Measurements from ENCODE around the gene NUCKS1. TPM values are rescaled to one million over a fixed set of nuclear protein-coding genes. Genes with fewer than 3 reads are reported as not detected.
A peak's percentile ranks its signal among the peaks of the same experiment; 100 is the strongest.

Gene NUCKS1
- total and polyA plus RNA-seq, 2 of the 4 experiments (the other 2 are of a cell fraction): 37.9 to 103 TPM

DNA sequence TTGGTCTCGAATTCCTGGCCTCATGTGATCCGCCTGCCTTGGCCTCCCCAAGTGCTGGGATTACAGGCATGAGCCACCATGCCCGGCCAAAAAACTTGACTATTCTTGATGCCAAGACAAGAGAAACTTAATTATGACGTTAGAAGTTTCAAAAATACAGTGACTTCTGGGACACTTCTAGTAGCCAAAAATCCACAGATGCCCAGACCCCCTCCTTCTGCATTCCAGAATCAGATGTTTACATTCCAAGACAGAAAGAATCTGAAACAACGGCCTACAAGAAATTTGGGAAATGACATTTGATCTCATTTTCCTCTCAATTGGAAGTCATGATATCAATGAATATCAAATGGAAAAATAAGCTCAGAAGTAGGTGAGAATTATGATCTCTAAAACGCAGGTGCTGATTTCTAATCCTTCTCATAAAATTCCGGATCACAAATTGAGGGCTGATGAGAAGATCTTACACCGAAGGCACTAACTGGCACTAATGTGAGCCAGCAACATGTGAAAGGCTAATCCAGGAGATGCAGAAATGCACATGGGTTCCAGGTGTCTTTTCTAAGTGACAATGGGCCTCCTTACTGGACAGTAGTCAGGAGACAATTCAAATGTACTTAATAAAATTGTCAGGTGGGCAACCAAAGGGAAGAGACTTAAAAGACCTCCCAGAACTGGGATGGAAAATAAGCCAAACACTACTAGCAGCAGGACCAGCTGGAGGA lies 19.8 kb upstream of the NUCKS1 start:
- POLR2A ChIA-PET (ENCODE audit: unreplicated experiment): no interaction called here

More for the DNA sequence above, 19.8 kb upstream of the NUCKS1 start:
- Histone ChIP-seq H2BK15ac (ENCODE audit: low read depth, low read length) (peak overlapping the region; percentile 95; the same call in 1 of the 3 replicates), H4K8ac (ENCODE audit: low read depth in 2 of 2, low read length in 2 of 2) (peak overlapping the region in 1 of 2 experiments; percentile 74; a peak in 2 of 4 replicates), H3K4ac (ENCODE audit: low read depth, low read length) (peak overlapping the region; percentile 85), H3K79me1 (ENCODE audit: low read depth in 1 of 2, low read length in 2 of 2) (peaks cover 0 to 4% of the 10 kb centered on the region in 2 experiments; a peak in 1 of 4 replicates), H2BK120ac (ENCODE audit: low read depth, low read length) (peak overlapping the region; percentile 93), H2AK9ac (replicated peaks; ENCODE audit: low read depth, low read length, poor library complexity) (peak overlapping the region; percentile 25), H3K4me2 (ENCODE audit: low read depth, low read length) (peak overlapping the region; percentile 56), H2AK5ac (ENCODE audit: low read depth, low read length) (peak overlapping the region; percentile 91), H2AFZ (replicated peaks; ENCODE audit: low read length, poor library complexity) (no peak overlapping the region), H3K4me3 (ENCODE audit: insufficient read depth, low read depth, low read length) (no peak overlapping the region), H3K36me3 (ENCODE audit: control insufficient read depth, insufficient read depth, low read length) (no peaks in the 10 kb centered on the region), H3K56ac (ENCODE audit: extremely low read depth, insufficient read depth, low read length) (peak overlapping the region; percentile 39; the same call in 1 of the 2 replicates), H3K27me3 (ENCODE audit: control insufficient read depth, insufficient read depth, low read length) (no peaks in the 10 kb centered on the region), H4K91ac (ENCODE audit: insufficient read depth, low read depth, low read length) (peak overlapping the region; percentile 76; the same call in 1 of the 2 replicates), H4K20me1 (ENCODE audit: insufficient read depth, low read length) (no peaks in the 10 kb centered on the region), H3K9me3 (ENCODE audit: control insufficient read depth, insufficient read depth, low read length) (no peaks in the 10 kb centered on the region), H3K18ac (ENCODE audit: low read depth, low read length) (peak overlapping the region; percentile 78), H3K14ac (replicated peaks; ENCODE audit: low read depth, low read length) (peak overlapping the region; percentile 66), H3K9ac (ENCODE audit: low read depth, low read length) (no peak overlapping the region), H2BK20ac (ENCODE audit: low read depth, low read length) (peak overlapping the region; percentile 94), H3K9me1 (ENCODE audit: insufficient read depth, low read length) (peaks cover 22% of the 10 kb centered on the region), H3K4me1 (ENCODE audit: control insufficient read depth, insufficient read depth, low read length) (peaks cover 12% of the 10 kb centered on the region), H4K5ac (ENCODE audit: low read depth, low read length) (peak overlapping the region; percentile 68; the same call in 1 of the 2 replicates), H3K27ac (ENCODE audit: insufficient read depth, low read length) (peak overlapping the region; percentile 77), H2BK5ac (ENCODE audit: low read depth, low read length, poor library complexity, severe bottlenecking) (peak overlapping the region; percentile 50), H3K23ac (ENCODE audit: low read depth, low read length) (peak overlapping the region; percentile 86)
- WGBS, 2 experiments (ENCODE audit: extremely low coverage in 2 of 2, insufficient read length in 1 of 2): 75% methylated on average over 1 of the region's 8 CpGs; no CpG with 5 or more reads in 1 of the 2 experiments
- intact Hi-C loops (cut with micrococcal nuclease): no loop called here
- CTCF ChIA-PET: interaction anchor here (0.5 to 0.6 kb wide), 2 partner anchors 13 to 15 kb away, joined by 3 to 4 read pairs; no protein-coding TSS in a partner anchor
- in situ Hi-C loops (cut with MboI; ENCODE audit: low sequenced_read_pairs): no loop called here
- dilution Hi-C loops (cut with HindIII; ENCODE audit: low sequenced_read_pairs, unreplicated experiment): no loop called here
- BruUV-seq (replicated peaks): no TSS peak
- ATAC-seq (ENCODE audit: low read depth) (peak; percentile 52), DNase-seq (no peak)
- TF ChIP-seq, protein P1, sequence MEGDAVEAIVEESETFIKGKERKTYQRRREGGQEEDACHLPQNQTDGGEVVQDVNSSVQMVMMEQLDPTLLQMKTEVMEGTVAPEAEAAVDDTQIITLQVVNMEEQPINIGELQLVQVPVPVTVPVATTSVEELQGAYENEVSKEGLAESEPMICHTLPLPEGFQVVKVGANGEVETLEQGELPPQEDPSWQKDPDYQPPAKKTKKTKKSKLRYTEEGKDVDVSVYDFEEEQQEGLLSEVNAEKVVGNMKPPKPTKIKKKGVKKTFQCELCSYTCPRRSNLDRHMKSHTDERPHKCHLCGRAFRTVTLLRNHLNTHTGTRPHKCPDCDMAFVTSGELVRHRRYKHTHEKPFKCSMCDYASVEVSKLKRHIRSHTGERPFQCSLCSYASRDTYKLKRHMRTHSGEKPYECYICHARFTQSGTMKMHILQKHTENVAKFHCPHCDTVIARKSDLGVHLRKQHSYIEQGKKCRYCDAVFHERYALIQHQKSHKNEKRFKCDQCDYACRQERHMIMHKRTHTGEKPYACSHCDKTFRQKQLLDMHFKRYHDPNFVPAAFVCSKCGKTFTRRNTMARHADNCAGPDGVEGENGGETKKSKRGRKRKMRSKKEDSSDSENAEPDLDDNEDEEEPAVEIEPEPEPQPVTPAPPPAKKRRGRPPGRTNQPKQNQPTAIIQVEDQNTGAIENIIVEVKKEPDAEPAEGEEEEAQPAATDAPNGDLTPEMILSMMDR (conservative IDR thresholded peaks at IDR 0.05; ENCODE audit: low read depth, low read length): no peak
- TF ChIP-seq FOS (IDR thresholded peaks at IDR 0.05; ENCODE audit: low read depth, low read length) (no peak), SMC3 (IDR thresholded peaks at IDR 0.05; ENCODE audit: low read depth, low read length) (no peak)

Measured in IMR-90 (cell line).